ENCODE data around the gene SPRYD7.
"Not testable (repeated sequence)": the region's sequence is repeated elsewhere in the genome, so short reads cannot be mapped to it uniquely, and the experiment has no call there.

Gene SPRYD7

GRCh38 chr13:49936075-49936967 is at the start of gene SPRYD7:
TSS of gene SPRYD7 (minus strand) at chr13:49936340. CDS start at chr13:49936235, 105 bp downstream.
- DNase-seq = peak; percentile 96

GRCh38 chr13:49985129-49985528 is 49.0 kb upstream of the SPRYD7 start:
- DNase-seq = no peak

GRCh38 chr13:49980266-49980665 is 44.1 kb upstream of the SPRYD7 start:
- DNase-seq = peak; percentile 28

GRCh38 chr13:49977992-49978391 is 41.9 kb upstream of the SPRYD7 start:
- no peak for DNase-seq

GRCh38 chr13:49976314-49977258 is 40.4 kb upstream of the SPRYD7 start:
- peak; percentile 83 for DNase-seq

- no peak for DNase-seq
Observed at GRCh38 chr13:49975826-49976225, 39.7 kb upstream of the SPRYD7 start.

- no peak for DNase-seq
Observed at GRCh38 chr13:49972709-49973108, 36.6 kb upstream of the SPRYD7 start.

GRCh38 chr13:49967456-49967855 is 31.3 kb upstream of the SPRYD7 start:
- no peak for DNase-seq

GRCh38 chr13:49958321-49958720 is 22.2 kb upstream of the SPRYD7 start:
- DNase-seq = no peak

- no peak for DNase-seq
Observed at GRCh38 chr13:49956131-49956530, 20.0 kb upstream of the SPRYD7 start.

- DNase-seq = no peak
Observed at GRCh38 chr13:49954674-49955455, 18.7 kb upstream of the SPRYD7 start.

GRCh38 chr13:49953560-49953959 is 17.4 kb upstream of the SPRYD7 start:
- DNase-seq = no peak

GRCh38 chr13:49951754-49952535 is 15.8 kb upstream of the SPRYD7 start:
- DNase-seq = no peak

- not testable (repeated sequence) for DNase-seq
Observed at GRCh38 chr13:49948777-49949270, 12.7 kb upstream of the SPRYD7 start.

- DNase-seq = no peak
Observed at GRCh38 chr13:49939321-49939720, 3.2 kb upstream of the SPRYD7 start.

- no peak for DNase-seq
Observed at GRCh38 chr13:49938921-49939320, 2.8 kb upstream of the SPRYD7 start.

GRCh38 chr13:49938314-49938713 is 2.2 kb upstream of the SPRYD7 start:
- DNase-seq = no peak

GRCh38 chr13:49936968-49937273 is 781 bp upstream of the SPRYD7 start:
- DNase-seq = no peak

- DNase-seq = peak; percentile 72
Observed at GRCh38 chr13:49935171-49936074, 717 bp downstream of the SPRYD7 start.

GRCh38 chr13:49933511-49933910 is 2.6 kb downstream of the SPRYD7 start:
- DNase-seq = no peak

GRCh38 chr13:49932868-49933267 is 3.3 kb downstream of the SPRYD7 start:
- DNase-seq = no peak
